Small intestine (tissue), 7 donors: Measurements from ENCODE around the gene HS3ST5. TPM values are rescaled to one million over a fixed set of nuclear protein-coding genes. Genes with fewer than 3 reads are reported as not detected.
A peak's percentile ranks its signal among the peaks of the same experiment; 100 is the strongest.

ENCODE experiments used
- DNase-seq, 2 donors: peaks; one replicate each; pipeline versions ENCODE4 v3.0.0 to v3.0.0-alpha.2; 2013
- FAIRE-seq: peaks from 2 replicates; lab custom pipeline; 2012; peaks lifted over from hg19 to GRCh38; lab: Jason Lieb, UNC
- H3K27ac ChIP-seq, 3 donors: one replicate each; pipeline ENCODE4 v1.5.1; 2013; ENCODE audit warnings: low read length in 2 of 3, mild to moderate bottlenecking in 2 of 3, control low read depth in 1 of 3, inconsistent platforms in 1 of 3, low read depth in 1 of 3, moderate library complexity in 1 of 3
- H3K27me3 ChIP-seq, 3 donors: one replicate each; pipeline ENCODE4 v1.6.1; 2013; ENCODE audit warnings: low read length in 3 of 3, inconsistent platforms in 1 of 3; ENCODE audit not compliant: control insufficient read depth in 3 of 3, insufficient read depth in 3 of 3
- H3K36me3 ChIP-seq, 3 donors: one replicate each; pipeline ENCODE4 v1.6.1; 2013; ENCODE audit warnings: low read length in 3 of 3, inconsistent platforms in 1 of 3, low read depth in 1 of 3, mild to moderate bottlenecking in 1 of 3, moderate library complexity in 1 of 3; ENCODE audit not compliant: control insufficient read depth in 3 of 3, insufficient read depth in 2 of 3
- H3K4me1 ChIP-seq, 3 donors: one replicate each; pipeline ENCODE4 v1.6.1; 2013; ENCODE audit warnings: low read length in 2 of 3, inconsistent platforms in 1 of 3, low read depth in 1 of 3, mild to moderate bottlenecking in 1 of 3, moderate library complexity in 1 of 3; ENCODE audit not compliant: control insufficient read depth in 3 of 3, insufficient read depth in 2 of 3
- H3K4me3 ChIP-seq, 3 donors: one replicate each; pipeline ENCODE4 v1.5.1; 2013; ENCODE audit warnings: low read length in 3 of 3, control low read depth in 1 of 3, inconsistent platforms in 1 of 3, low read depth in 1 of 3, mild to moderate bottlenecking in 1 of 3, moderate library complexity in 1 of 3
- H3K9me3 ChIP-seq, 2 donors: one replicate each; pipeline ENCODE4 v1.6.1; 2013; ENCODE audit warnings: low read depth in 1 of 2, low read length in 1 of 2; ENCODE audit not compliant: control insufficient read depth in 2 of 2, insufficient read depth in 1 of 2
- WGBS, 3 donors: extraction: QIAGEN DNeasy Blood & Tissue Kit; methylation state at CpG; one replicate each; pipeline ENCODE4 v1.1.7; 2013; 5-methylcytosine and 5-hydroxymethylcytosine counted together
- polyA plus RNA-seq, 4 donors: library from polyadenylated mRNA; stranded (reverse) in 3 of 4; unstranded in 1 of 4; fragments of 200-250 nt in 3 of 4; fragments of 120-200 nt in 1 of 4; gene quantifications; one replicate each; pipeline versions ENCODE4 v1.2.1 to v1.2.3, GENCODE V29; 2013
- donor health status: healthy with polysubstance abuse.
- donor health status: control.
- donor health status: control.
- donor health status: Bipolar disorder and iron deficiency.
- donor health status: healthy.

HS3ST5 gene
- polyA plus RNA-seq, 4 donors: 0.46 to 0.92 TPM; not detected in 2

DNA sequence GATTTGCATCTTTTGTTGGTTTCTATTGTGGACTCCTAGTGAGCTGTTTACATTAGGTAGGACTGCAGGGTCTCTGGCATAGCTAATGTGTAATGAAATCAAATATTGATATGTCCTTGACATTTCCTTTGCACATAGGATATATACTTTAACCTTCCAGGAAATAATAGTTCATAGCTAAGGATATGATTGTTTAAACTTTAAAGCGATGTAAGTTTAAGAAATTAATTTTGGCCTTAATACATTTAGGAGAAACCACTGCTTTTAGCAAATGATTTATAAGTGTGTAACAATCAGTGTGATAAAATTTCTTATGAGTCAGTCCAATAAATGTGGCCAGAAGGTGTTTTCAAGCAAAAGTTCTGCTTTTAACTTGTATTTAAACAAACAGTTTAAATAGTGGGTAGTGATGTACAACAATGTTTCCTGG is 171.8 kb downstream of the HS3ST5 start:
- Histone ChIP-seq H3K9me3 (no peaks in the 10 kb centered on the region), H3K36me3 (no peaks in the 10 kb centered on the region), H3K4me1 (peaks cover 0 to 26% (median 4%) of the 10 kb centered on the region in 3 donors), H3K27ac (no peak overlapping the region), H3K4me3 (no peak overlapping the region), H3K27me3 (no peaks in the 10 kb centered on the region)
- FAIRE-seq: no peak
- no peak for DNase-seq
- WGBS, 3 donors: 77 to 89% (median 86%) methylated on average over 1 of the region's 1 CpG

DNA sequence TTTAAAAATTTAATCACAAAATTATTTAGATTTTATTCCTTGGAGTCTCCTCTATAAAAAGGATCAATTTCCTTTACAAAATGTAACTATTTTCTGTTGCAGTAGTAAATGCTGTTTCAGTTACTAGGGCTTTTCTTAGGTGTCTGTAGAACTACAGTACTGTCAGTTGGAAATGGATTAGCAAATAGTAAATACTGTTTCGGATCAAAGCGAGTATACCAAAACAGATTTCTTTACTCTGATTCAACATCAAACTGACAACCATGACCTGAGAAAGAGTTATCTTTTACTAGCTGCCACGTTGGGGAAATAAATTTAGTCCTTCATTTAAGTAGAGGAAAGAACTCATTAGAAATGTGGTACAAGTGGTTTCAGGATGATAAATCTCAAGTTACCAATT is 172.5 kb downstream of the HS3ST5 start:
- H3K27ac ChIP-seq: no peak overlapping the region
- DNase-seq: no peak
- H3K36me3 ChIP-seq: no peaks in the 10 kb centered on the region
- H3K4me1 ChIP-seq: peaks cover 0 to 32% (median 4%) of the 10 kb centered on the region in 3 donors
- no peaks in the 10 kb centered on the region for H3K27me3 ChIP-seq
- 70 to 74% (median 74%) methylated on average over 3 of the region's 3 CpGs for WGBS, 3 donors
- no peaks in the 10 kb centered on the region for H3K9me3 ChIP-seq
- no peak for FAIRE-seq
- no peak overlapping the region for H3K4me3 ChIP-seq

DNA sequence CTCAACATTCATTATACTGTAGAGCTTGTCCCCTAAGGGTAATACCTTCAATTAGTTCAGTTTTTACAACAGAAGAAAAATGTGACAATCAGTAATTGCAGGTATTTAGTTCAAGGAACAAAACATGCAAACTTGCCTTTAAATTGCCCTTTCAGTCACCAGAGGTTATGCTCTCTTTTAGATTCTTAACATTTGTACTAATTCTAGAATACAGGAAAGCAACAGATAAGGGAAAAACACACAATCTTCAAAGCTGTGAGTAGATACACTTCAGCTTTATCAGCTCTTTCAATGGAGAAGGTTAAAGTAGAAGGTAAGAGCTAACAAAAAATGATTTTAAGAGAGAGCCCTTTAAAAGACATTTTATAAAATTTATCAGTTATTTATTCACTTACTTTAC is 173.1 kb downstream of the HS3ST5 start:
- H3K36me3 ChIP-seq: no peaks in the 10 kb centered on the region
- no peak overlapping the region for H3K27ac ChIP-seq
- H3K9me3 ChIP-seq: no peaks in the 10 kb centered on the region
- H3K4me3 ChIP-seq: no peak overlapping the region
- H3K27me3 ChIP-seq: no peaks in the 10 kb centered on the region
- no peak for DNase-seq
- FAIRE-seq: no peak
- H3K4me1 ChIP-seq: peaks cover 0 to 38% (median 4%) of the 10 kb centered on the region in 3 donors

DNA sequence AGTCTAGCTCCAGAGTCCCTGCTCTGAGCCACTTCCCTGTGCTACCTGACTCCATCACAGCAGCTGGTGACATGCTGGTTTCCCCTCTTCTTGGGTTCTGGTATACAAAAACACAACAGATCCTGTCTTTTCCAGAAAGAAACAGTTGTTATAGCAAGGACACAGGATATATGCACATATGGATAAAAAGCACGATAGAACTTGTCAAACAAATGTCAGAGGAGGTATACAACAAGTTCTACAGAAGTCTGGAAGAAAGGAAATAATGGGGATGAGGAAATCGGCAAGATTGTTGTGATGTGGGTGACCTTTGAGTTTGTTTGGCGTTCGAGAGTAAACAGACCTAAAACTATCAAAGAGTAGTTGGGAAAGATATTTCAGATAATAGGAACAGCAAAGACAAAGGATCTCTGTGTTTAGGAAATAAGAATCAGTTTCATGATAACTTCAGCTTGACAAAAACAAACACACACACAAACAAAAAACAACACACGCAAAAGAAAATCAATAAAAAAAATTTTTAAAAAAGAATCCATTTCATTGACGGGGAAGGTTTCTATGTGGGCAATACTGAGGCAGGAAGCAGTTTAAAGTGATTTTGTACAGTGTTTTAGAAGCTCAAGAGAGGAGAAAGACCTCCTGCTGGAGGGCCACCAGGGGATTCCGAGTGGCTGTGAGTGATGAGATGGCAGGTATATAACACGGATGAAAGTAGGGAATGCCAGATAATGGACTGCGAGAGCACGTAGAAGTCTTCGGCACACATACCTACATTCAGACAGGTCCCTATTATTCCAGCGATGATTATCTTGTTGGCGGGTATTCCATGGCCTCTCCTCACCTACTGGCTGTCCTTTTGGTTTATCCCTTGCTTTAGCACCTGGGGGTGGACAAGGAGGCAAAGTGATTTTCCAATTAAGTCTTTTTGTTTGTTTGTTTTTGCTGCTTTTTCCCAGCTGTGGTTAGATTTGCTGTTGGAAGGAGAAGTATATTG is 174.9 kb downstream of the HS3ST5 start:
- WGBS, 3 donors: 17 to 53% (median 27%) methylated on average over 13 of the region's 13 CpGs
- H3K4me3 ChIP-seq: no peak overlapping the region
- no peaks in the 10 kb centered on the region for H3K36me3 ChIP-seq
- peak; percentile 38 to 46 for DNase-seq
- H3K27ac ChIP-seq: no peak overlapping the region
- no peaks in the 10 kb centered on the region for H3K9me3 ChIP-seq
- H3K4me1 ChIP-seq: peaks cover 0 to 39% (median 4%) of the 10 kb centered on the region in 3 donors
- no peak for FAIRE-seq
- no peaks in the 10 kb centered on the region for H3K27me3 ChIP-seq

DNA sequence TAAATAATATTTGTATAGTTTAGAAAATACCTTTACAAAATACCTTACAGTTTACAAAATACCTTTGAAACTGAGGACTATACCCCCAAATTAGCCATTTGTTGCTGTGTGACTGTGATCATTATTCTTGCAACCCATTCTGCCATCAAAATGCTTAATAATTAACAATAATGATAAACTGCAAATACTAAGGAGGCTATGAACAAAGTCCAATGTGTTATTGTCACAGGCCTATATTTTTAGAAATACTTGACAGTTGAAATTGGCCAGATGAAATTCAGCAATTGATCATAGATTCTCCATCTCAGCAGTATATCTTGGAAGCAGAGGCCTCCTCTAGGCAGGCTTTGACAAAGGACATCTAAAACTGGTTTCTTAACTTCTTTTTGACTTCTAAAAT is 178.6 kb downstream of the HS3ST5 start:
- DNase-seq: peak; percentile 32 to 48
- no peaks in the 10 kb centered on the region for H3K9me3 ChIP-seq
- H3K4me1 ChIP-seq: peaks cover 0 to 36% (median 4%) of the 10 kb centered on the region in 3 donors
- peak overlapping the region in 1 of 3 donors; percentile 70 for H3K27ac ChIP-seq
- FAIRE-seq: peak; percentile 76
- no peaks in the 10 kb centered on the region for H3K27me3 ChIP-seq
- H3K4me3 ChIP-seq: no peak overlapping the region
- H3K36me3 ChIP-seq: no peaks in the 10 kb centered on the region

DNA sequence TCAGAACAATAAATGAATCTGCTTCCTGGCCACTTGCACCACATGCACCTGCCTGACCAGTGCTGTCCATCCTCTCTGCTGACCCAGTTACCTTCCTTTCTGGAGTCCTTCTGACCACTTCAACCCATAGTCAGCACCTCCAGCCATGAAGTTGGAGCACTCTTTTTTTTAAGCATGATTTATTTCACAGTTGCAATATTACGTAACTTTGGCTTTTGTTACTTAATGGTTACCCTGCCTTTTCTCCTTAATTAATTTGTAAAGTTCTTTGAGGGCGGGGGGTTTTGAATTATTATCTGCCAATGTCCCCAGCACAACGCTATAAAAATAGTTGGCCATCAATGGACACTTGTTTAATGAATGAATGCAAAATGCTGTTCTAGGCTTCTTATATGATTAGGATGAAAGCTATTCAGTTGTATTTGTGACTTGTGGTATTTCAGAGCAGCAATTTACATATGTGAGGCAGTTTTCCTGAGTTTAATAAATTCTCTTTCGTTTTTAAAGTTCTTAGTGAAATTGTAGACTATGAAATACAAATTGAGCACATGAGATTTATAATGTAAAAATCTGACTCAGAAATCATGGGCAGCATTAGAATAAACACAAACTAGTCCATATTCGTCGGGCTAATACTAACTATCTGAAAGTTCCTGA is 180.0 kb downstream of the HS3ST5 start:
- FAIRE-seq: no peak
- H3K27ac ChIP-seq: no peak overlapping the region
- no peaks in the 10 kb centered on the region for H3K9me3 ChIP-seq
- H3K27me3 ChIP-seq: no peaks in the 10 kb centered on the region
- peaks cover 0 to 34% (median 0%) of the 10 kb centered on the region in 3 donors for H3K4me1 ChIP-seq
- H3K36me3 ChIP-seq: no peaks in the 10 kb centered on the region
- WGBS, 3 donors: 81 to 86% (median 86%) methylated on average over 6 of the region's 6 CpGs
- no peak overlapping the region for H3K4me3 ChIP-seq
- DNase-seq: no peak

DNA sequence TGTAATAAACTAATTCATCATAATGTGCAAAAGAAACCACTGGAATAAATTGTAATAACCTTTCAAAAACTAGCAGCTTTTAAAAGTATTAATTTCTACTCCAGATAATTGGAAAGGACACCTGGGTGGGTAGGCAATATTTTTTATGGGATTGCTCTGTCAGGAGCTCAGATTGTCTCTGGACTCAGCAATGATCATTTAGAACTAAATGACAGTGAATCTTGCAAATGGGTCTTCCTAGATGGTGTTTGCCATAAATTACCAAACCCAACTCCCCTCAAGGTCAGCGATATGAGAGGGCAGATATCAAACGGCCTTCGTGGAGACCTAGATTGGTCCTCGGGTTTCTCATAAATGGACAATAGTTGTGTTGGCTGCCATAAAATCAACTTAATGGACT is 181.9 kb downstream of the HS3ST5 start:
- WGBS, 3 donors: 89 to 91% (median 90%) methylated on average over 4 of the region's 4 CpGs
- no peaks in the 10 kb centered on the region for H3K27me3 ChIP-seq
- H3K9me3 ChIP-seq: no peaks in the 10 kb centered on the region
- H3K36me3 ChIP-seq: no peaks in the 10 kb centered on the region
- H3K4me1 ChIP-seq: peaks cover 0 to 20% (median 0%) of the 10 kb centered on the region in 3 donors
- FAIRE-seq (no peak), DNase-seq (no peak)
- no peak overlapping the region for H3K27ac ChIP-seq
- no peak overlapping the region for H3K4me3 ChIP-seq

DNA sequence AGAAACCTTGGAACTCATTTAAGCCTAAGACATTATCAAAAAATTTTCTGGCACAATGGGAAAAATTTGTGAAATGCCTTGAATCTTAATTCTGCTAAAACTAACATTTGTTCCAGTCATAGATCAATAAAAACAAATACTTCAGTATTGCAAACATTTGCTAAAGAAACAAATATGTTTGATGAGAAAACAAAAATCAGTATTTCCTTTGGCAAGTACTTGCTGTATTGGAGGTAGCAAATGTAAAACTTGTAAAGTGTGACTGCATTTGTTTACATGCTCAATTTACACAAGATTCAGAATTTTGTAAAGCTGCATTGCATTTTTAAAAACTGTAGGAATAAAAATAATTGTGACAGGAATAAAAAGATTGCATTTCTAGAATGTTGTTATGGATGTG is 183.1 kb downstream of the HS3ST5 start:
- FAIRE-seq: no peak
- Histone ChIP-seq H3K27me3 (no peaks in the 10 kb centered on the region), H3K27ac (no peak overlapping the region), H3K4me3 (no peak overlapping the region), H3K9me3 (no peaks in the 10 kb centered on the region), H3K36me3 (no peaks in the 10 kb centered on the region), H3K4me1 (peaks cover 0 to 9% (median 0%) of the 10 kb centered on the region in 3 donors)
- DNase-seq: no peak
